ENCODE data around the gene SGMS1.

- TF ChIP-seq CTCF (IDR thresholded peaks at IDR 0.05) = no peak
- TF ChIP-seq EZH2 (IDR thresholded peaks at IDR 0.05; ENCODE audit: borderline replicate concordance, insufficient read depth, low read depth, low read length, poor library complexity, severe bottlenecking) = no peak
These were observed 46.7 kb downstream of the SGMS1 start for GRCh38 chr10:50577010-50577409.
